GM12872 (cell line): ENCODE data around the gene PLBD2.

Source experiments
- CTCF ChIP-seq: IDR thresholded peaks from 3 replicates; pipeline ENCODE4 v1.5.1; 2011; ENCODE audit warnings: low read depth, mild to moderate bottlenecking, low read length, moderate library complexity; ENCODE audit not compliant: insufficient read depth

The PLBD2 gene

DNA sequence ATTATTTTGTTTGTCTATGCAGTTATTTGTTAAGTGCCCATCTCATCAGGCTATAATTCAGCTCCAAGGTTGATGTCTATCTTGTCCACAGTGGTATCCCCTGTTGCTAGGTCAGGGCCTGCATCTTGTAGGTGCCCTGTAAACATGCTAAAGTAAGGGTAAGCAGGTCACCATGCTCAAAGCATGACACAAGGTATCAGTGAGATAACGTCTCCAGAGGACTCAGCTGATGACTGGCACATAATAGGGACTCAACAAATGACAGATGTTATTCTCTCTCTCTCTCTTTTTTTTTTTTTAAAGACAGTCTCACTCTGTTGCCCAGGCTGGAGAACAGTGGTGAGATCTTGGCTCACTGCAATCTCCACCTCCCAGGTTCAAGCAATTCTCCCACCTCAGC lies 66.1 kb downstream of the PLBD2 start:
- TF ChIP-seq CTCF = no peak

GRCh38 chr12:113424915-113425823 lies 66.8 kb downstream of the PLBD2 start:
- TF ChIP-seq CTCF = peak; percentile 88

DNA sequence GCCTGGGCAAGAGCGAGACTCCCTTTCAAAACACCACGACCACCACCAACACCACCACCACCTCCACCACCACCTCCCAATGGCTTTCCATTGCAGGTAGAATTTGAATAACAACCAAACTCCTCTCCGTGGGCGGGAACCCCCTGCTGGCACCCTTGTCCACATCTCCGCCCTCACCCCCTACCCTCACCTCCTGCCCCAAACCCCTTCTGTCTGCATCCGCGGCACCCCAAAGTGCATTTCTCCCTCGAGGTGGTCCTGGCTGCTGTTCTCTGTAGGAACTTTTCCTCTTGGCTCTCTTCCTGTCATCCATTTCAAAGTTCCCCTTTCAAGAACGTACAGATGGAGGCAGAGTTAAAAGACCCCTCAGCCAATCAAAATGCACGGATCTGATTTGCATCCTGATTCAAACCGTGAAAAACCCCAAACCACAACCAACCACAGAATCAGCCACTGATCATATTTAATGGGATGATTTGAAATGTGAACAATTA lies 67.6 kb downstream of the PLBD2 start:
- TF ChIP-seq CTCF = no peak

DNA sequence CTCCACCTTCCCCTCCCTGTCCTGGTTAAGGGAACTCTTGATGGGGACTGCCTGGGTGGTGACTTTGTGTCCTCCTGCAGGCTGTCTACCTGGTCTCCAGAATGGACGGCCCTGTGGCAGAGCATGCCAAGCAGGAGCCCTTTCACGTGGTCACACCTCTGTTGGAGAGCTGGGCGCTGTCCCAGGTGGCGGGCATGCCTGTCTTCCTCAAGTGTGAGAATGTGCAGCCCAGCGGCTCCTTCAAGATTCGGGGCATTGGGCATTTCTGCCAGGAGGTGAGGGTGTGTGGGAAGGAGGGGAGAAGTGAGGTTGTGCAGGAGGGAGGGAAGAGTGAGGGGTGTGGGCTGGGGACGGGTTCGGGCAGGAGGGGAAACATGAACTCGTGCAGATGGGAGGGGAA lies 69.5 kb downstream of the PLBD2 start:
- no peak for TF ChIP-seq CTCF

DNA sequence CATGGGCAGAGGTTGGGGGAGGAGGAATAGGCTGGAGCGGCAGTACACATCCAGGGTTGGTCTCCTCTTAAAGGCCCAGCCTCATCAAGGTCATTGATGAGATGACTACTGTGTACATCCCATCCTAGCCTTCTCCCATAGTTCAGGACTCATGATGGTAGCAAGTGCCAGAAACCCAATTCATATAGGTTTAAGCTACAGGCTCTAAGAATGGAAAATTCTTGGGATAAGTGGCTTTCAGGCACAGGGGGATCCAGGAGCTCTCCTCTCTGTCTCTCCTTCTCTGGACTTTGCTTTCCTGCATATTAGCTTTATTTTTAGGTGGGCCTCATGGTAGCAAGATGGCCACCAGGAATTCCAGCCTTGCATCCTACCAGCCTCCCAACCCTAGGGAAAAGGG lies 70.1 kb downstream of the PLBD2 start:
- no peak for TF ChIP-seq CTCF

GRCh38 chr12:113432986-113433385 lies 74.6 kb downstream of the PLBD2 start:
- no peak for TF ChIP-seq CTCF

DNA sequence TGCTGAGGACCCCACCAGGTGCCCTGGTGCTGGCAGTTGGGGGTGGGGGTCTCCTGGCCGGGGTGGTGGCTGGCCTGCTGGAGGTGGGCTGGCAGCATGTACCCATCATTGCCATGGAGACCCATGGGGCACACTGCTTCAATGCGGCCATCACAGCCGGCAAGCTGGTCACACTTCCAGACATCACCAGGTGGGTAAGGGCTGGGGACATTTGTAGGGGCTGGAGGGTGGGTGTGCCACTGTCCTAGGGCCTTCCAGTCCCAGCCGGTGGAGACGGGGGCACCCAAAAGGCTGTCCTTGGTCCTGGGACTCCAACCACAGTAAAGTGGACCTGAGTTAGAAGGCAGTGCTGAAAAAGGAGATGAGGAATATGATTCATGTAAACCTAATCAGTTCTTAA lies 77.0 kb downstream of the PLBD2 start:
- no peak for TF ChIP-seq CTCF
